PC-3 (cell line): Measurements from ENCODE around the gene CNST. TPM values are rescaled to one million over a fixed set of nuclear protein-coding genes. Genes with fewer than 3 reads are reported as not detected.

Experiments used
- ATAC-seq: fragments of 200-7000 bp; cut with Tn5 transposase; 2 replicates; pipeline ENCODE4 v1.9.1; 2020; ENCODE audit warnings: mild to moderate bottlenecking, moderate library complexity
- BruUV-seq: library from RNA; stranded (reverse); fragments of 400-500 nt; replicated peaks from 2 replicates; lab custom pipeline; 2021; lab: Mats Ljungman, UMichigan
- CTCF ChIA-PET: fragments of 300-600 bp; sonication (Branson Sonifier 250); formaldehyde crosslinking; loops from one replicate; lab custom pipeline; 2022; ENCODE audit warnings: antibody characterized with exemption; lab: Charles Lee
- POLR2A ChIA-PET: fragments of 300-600 bp; sonication (Branson Sonifier 250); formaldehyde crosslinking; loops from one replicate; lab custom pipeline; 2022; ENCODE audit warnings: antibody characterized with exemption; ENCODE audit not compliant: unreplicated experiment; lab: Charles Lee
- DNase-seq: peaks from one replicate; pipeline ENCODE4 v3.0.0-alpha.2; 2015
- H2AFZ ChIP-seq: fragments of 300-600 bp; sonication (generic); 2 replicates; pipeline ENCODE4 v1.6.0; 2016; ENCODE audit warnings: antibody characterized with exemption, low read length
- H3F3A ChIP-seq: fragments of 300-600 bp; sonication (generic); one replicate; pipeline ENCODE4 v1.6.0; 2017; ENCODE audit warnings: antibody characterized with exemption, low read length, control low read depth, mild to moderate bottlenecking; ENCODE audit not compliant: unreplicated experiment
- H3K27ac ChIP-seq: fragments of 300-600 bp; sonication (generic); 2 replicates; pipeline ENCODE4 v1.5.1; 2016; ENCODE audit warnings: mild to moderate bottlenecking, low read length
- H3K27me3 ChIP-seq: fragments of 300-600 bp; sonication (generic); 2 replicates; pipeline ENCODE4 v1.6.1; 2016; ENCODE audit warnings: low read length, mixed read lengths
- H3K36me3 ChIP-seq: fragments of 300-600 bp; sonication (generic); 2 replicates; pipeline ENCODE4 v1.6.1; 2016; ENCODE audit warnings: low read depth, mixed run types, low read length, mixed read lengths
- H3K4me1 ChIP-seq: fragments of 300-600 bp; sonication (generic); 2 replicates; pipeline ENCODE4 v1.5.1; 2016; ENCODE audit warnings: low read length; ENCODE audit not compliant: insufficient read depth
- H3K4me2 ChIP-seq: fragments of 300-600 bp; sonication (generic); 2 replicates; pipeline ENCODE4 v1.6.0; 2016; ENCODE audit warnings: low read length
- H3K4me3 ChIP-seq: fragments of 300-600 bp; sonication (generic); 2 replicates; pipeline ENCODE4 v1.5.1; 2016; ENCODE audit warnings: mild to moderate bottlenecking, low read length, mixed read lengths
- H3K79me2 ChIP-seq: fragments of 300-600 bp; sonication (generic); 2 replicates; pipeline ENCODE4 v1.6.1; 2017; ENCODE audit warnings: low read length, mixed read lengths
- H3K9ac ChIP-seq: fragments of 300-600 bp; sonication (generic); 2 replicates; pipeline ENCODE4 v1.6.0; 2016; ENCODE audit warnings: mild to moderate bottlenecking, low read length
- H3K9me2 ChIP-seq: fragments of 300-600 bp; sonication (generic); replicated peaks from 2 replicates; pipeline ENCODE4 v1.6.1; 2016; ENCODE audit warnings: mixed run types, low read length, mixed read lengths
- H3K9me3 ChIP-seq: fragments of 300-600 bp; sonication (generic); 2 replicates; pipeline ENCODE4 v1.6.1; 2016; ENCODE audit warnings: low read length, mixed read lengths
- H4K20me1 ChIP-seq: fragments of 300-600 bp; sonication (generic); 2 replicates; pipeline ENCODE4 v1.6.1; 2016; ENCODE audit warnings: low read length, mixed read lengths
- EZH2 ChIP-seq: fragments of 300-600 bp; sonication (generic); IDR thresholded peaks from one replicate; pipeline ENCODE4 v1.6.1; 2017; ENCODE audit warnings: antibody characterized with exemption, mild to moderate bottlenecking, low read length; ENCODE audit not compliant: unreplicated experiment
- EZH2phosphoT487 ChIP-seq: fragments of 300-600 bp; sonication (generic); IDR thresholded peaks from 2 replicates; pipeline ENCODE4 v1.6.1; 2018; ENCODE audit warnings: mild to moderate bottlenecking, antibody characterized with exemption, low read length, borderline replicate concordance
- intact Hi-C: fragments of 100-400 bp; cut with micrococcal nuclease; formaldehyde crosslinking; loops from 2 replicates; pipeline ENCODE4 v1.9.0; 2023
- total RNA-seq: library from RNA; depleted of rRNA; stranded (reverse); fragments of >200 nt; gene quantifications from 2 replicates; pipeline ENCODE4 v1.2.3, GENCODE V29; 2014
- TF ChIP-seq, protein P1 (sequence below): fragments of 300-600 bp; sonication (generic); conservative IDR thresholded peaks from 2 replicates; pipeline ENCODE4 v1.5.1; 2017; ENCODE audit warnings: antibody characterized with exemption, low read depth, mild to moderate bottlenecking, low read length

The CNST gene
- total RNA-seq, 1 experiment from 2014 or later: 13.5 TPM

DNA sequence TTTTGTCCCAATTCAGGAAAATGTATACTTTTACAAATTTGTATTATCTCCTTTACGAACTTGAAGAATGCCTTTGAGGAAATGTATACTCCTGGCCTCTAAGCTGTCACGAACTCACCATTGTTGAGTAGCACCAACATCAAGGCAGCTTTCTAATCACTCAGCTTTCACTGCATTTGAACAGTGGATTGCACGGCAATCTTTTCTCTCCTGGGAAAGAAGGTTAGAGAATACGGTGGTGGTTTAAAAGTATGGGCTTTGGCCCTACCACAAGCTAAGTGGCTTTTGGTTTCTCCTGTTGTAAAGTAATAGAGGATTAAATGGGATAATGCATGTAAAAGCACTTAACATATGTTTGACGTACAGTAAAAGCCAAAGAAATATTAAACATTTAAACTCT is 57.8 kb downstream of the CNST start:
- H3K27ac ChIP-seq: no peak overlapping the region
- no peak for ATAC-seq
- no peak overlapping the region for H3K4me3 ChIP-seq
- CTCF ChIA-PET: no interaction called here
- H3K9me3 ChIP-seq: no peaks in the 10 kb centered on the region
- H3K4me1 ChIP-seq: no peaks in the 10 kb centered on the region
- H3K27me3 ChIP-seq: no peaks in the 10 kb centered on the region
- H3K4me2 ChIP-seq: no peak overlapping the region
- no peaks in the 10 kb centered on the region for H3F3A ChIP-seq
- TF ChIP-seq EZH2phosphoT487 (no peak), EZH2 (no peak)
- TF ChIP-seq, protein P1, sequence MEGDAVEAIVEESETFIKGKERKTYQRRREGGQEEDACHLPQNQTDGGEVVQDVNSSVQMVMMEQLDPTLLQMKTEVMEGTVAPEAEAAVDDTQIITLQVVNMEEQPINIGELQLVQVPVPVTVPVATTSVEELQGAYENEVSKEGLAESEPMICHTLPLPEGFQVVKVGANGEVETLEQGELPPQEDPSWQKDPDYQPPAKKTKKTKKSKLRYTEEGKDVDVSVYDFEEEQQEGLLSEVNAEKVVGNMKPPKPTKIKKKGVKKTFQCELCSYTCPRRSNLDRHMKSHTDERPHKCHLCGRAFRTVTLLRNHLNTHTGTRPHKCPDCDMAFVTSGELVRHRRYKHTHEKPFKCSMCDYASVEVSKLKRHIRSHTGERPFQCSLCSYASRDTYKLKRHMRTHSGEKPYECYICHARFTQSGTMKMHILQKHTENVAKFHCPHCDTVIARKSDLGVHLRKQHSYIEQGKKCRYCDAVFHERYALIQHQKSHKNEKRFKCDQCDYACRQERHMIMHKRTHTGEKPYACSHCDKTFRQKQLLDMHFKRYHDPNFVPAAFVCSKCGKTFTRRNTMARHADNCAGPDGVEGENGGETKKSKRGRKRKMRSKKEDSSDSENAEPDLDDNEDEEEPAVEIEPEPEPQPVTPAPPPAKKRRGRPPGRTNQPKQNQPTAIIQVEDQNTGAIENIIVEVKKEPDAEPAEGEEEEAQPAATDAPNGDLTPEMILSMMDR: no peak
- no peak for DNase-seq
- no peaks in the 10 kb centered on the region for H3K79me2 ChIP-seq
- BruUV-seq: no TSS peak
- no peaks in the 10 kb centered on the region for H3K9me2 ChIP-seq
- H4K20me1 ChIP-seq: no peaks in the 10 kb centered on the region
- intact Hi-C loops: no loop called here
- POLR2A ChIA-PET: no interaction called here
- H3K36me3 ChIP-seq: no peaks in the 10 kb centered on the region
- H2AFZ ChIP-seq: no peak overlapping the region
- H3K9ac ChIP-seq: no peak overlapping the region

DNA sequence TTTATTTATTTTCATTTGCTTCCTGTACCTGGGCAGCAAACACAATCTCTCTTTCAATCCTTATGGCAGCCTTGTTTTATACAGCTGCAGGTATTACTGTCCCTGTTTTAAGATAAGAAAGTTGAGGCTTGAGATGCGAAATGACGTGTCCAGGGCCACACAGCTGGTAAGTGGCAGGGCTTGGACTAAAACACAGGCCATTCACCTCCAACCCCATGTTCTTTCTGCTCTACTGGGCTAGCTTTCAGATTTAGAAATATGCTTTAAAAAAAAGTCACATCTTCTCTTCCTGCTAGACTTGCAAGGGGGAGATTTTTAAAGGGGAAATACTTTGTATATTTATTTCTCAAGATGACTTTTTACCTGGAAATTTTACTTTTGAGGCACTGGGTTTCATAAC is 62.8 kb downstream of the CNST start:
- H3K9me3 ChIP-seq: no peaks in the 10 kb centered on the region
- no peaks in the 10 kb centered on the region for H3K27me3 ChIP-seq
- no peak overlapping the region for H3K4me2 ChIP-seq
- ATAC-seq: no peak
- BruUV-seq: no TSS peak
- H3K9ac ChIP-seq: no peak overlapping the region
- H3K27ac ChIP-seq: no peak overlapping the region
- no peaks in the 10 kb centered on the region for H3K4me1 ChIP-seq
- no peaks in the 10 kb centered on the region for H3F3A ChIP-seq
- no peak overlapping the region for H3K4me3 ChIP-seq
- no peaks in the 10 kb centered on the region for H4K20me1 ChIP-seq
- no peaks in the 10 kb centered on the region for H3K9me2 ChIP-seq
- POLR2A ChIA-PET: no interaction called here
- 0 out of 2 replicates have a peak, but pooled peaks cover under 1% of the 10 kb centered on the region for H3K36me3 ChIP-seq
- CTCF ChIA-PET: no interaction called here
- DNase-seq: no peak
- intact Hi-C loops: no loop called here
- TF ChIP-seq EZH2phosphoT487 (no peak), EZH2 (no peak)
- TF ChIP-seq, protein P1: no peak
- H2AFZ ChIP-seq: no peak overlapping the region
- H3K79me2 ChIP-seq: no peaks in the 10 kb centered on the region

DNA sequence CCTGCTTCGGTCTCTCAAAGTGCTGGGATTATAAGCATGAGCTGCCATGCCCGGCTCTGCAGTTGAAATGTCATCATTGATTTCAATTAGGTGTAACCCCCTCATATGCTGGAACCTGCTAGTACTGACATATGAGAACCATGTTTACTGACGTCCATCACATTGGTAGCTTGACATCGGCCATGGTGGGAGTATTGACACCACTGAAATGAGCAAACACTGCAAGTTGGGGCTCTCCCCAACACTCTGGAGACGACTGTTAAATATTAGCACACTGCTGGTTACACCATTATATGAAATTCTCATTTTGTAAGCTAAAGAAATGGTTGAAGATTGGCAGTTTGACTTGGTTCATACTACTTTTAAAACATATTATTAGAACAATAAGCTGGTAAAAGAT is 63.7 kb downstream of the CNST start:
- no peaks in the 10 kb centered on the region for H3K4me1 ChIP-seq
- H3K9me3 ChIP-seq: no peaks in the 10 kb centered on the region
- intact Hi-C loops: no loop called here
- H3F3A ChIP-seq: no peaks in the 10 kb centered on the region
- 0 out of 2 replicates have a peak, but pooled peaks cover 6% of the 10 kb centered on the region for H3K36me3 ChIP-seq
- no peak overlapping the region for H3K4me2 ChIP-seq
- no peak overlapping the region for H2AFZ ChIP-seq
- DNase-seq (no peak), ATAC-seq (no peak)
- H3K79me2 ChIP-seq: no peaks in the 10 kb centered on the region
- no peak overlapping the region for H3K27ac ChIP-seq
- BruUV-seq: no TSS peak
- H3K4me3 ChIP-seq: no peak overlapping the region
- no peaks in the 10 kb centered on the region for H3K9me2 ChIP-seq
- ChIA-PET CTCF (no interaction called here), POLR2A (no interaction called here)
- no peaks in the 10 kb centered on the region for H3K27me3 ChIP-seq
- no peaks in the 10 kb centered on the region for H4K20me1 ChIP-seq
- no peak overlapping the region for H3K9ac ChIP-seq
- TF ChIP-seq EZH2phosphoT487: no peak
- TF ChIP-seq, protein P1: no peak
- no peak for TF ChIP-seq EZH2
